GM08714 (cell line): ENCODE data around the gene SLC8A3.

Experiments
- H3K4me3 ChIP-seq: fragments of 200-500 bp; sonication (Bioruptor generic); 2 replicates; pipeline ENCODE4 v1.5.1; 2014; ENCODE audit warnings: mild to moderate bottlenecking, low read length, inconsistent platforms
- ZNF274 ChIP-seq: IDR thresholded peaks from 2 replicates; pipeline ENCODE4 v1.6.1; 2012; ENCODE audit warnings: mild to moderate bottlenecking, low read depth, low read length

The SLC8A3 gene

GRCh38 chr14:70082394-70082793 is 106.4 kb downstream of the SLC8A3 start:
- no peak overlapping the region for H3K4me3 ChIP-seq
- no peak for TF ChIP-seq ZNF274

- TF ChIP-seq ZNF274: no peak
- no peak overlapping the region for H3K4me3 ChIP-seq
Observed at GRCh38 chr14:70080076-70080475, 108.7 kb downstream of the SLC8A3 start.

- no peak for TF ChIP-seq ZNF274
Observed at GRCh38 chr14:70078329-70078728, 110.4 kb downstream of the SLC8A3 start.

GRCh38 chr14:70077720-70078119 is 111.0 kb downstream of the SLC8A3 start:
- no peak for TF ChIP-seq ZNF274
- no peak overlapping the region for H3K4me3 ChIP-seq

More at GRCh38 chr14:70078329-70078728, 110.4 kb downstream of the SLC8A3 start:
- H3K4me3 ChIP-seq: no peak overlapping the region

GRCh38 chr14:70077005-70077404 is 111.7 kb downstream of the SLC8A3 start:
- TF ChIP-seq ZNF274: no peak
- no peak overlapping the region for H3K4me3 ChIP-seq

- TF ChIP-seq ZNF274: no peak
- no peak overlapping the region for H3K4me3 ChIP-seq
Observed at GRCh38 chr14:70073924-70074566, 114.7 kb downstream of the SLC8A3 start.

GRCh38 chr14:70069186-70069585 is 119.6 kb downstream of the SLC8A3 start:
- no peak overlapping the region for H3K4me3 ChIP-seq

GRCh38 chr14:70067810-70068209 is 120.9 kb downstream of the SLC8A3 start:
- TF ChIP-seq ZNF274: no peak
- no peak overlapping the region for H3K4me3 ChIP-seq

More at GRCh38 chr14:70069186-70069585, 119.6 kb downstream of the SLC8A3 start:
- TF ChIP-seq ZNF274: no peak

GRCh38 chr14:70064136-70064865 is 124.5 kb downstream of the SLC8A3 start:
- TF ChIP-seq ZNF274: no peak
- H3K4me3 ChIP-seq: no peak overlapping the region

- no peak for TF ChIP-seq ZNF274
- H3K4me3 ChIP-seq: no peak overlapping the region
Observed at GRCh38 chr14:70061108-70061507, 127.6 kb downstream of the SLC8A3 start.

GRCh38 chr14:70059545-70059944 is 129.2 kb downstream of the SLC8A3 start:
- TF ChIP-seq ZNF274: no peak
- no peak overlapping the region for H3K4me3 ChIP-seq

GRCh38 chr14:70057519-70058136 is 131.1 kb downstream of the SLC8A3 start:
- TF ChIP-seq ZNF274: no peak
- H3K4me3 ChIP-seq: no peak overlapping the region

GRCh38 chr14:70052990-70053389 is 135.8 kb downstream of the SLC8A3 start:
- TF ChIP-seq ZNF274: no peak

GRCh38 chr14:70050136-70050535 is 138.6 kb downstream of the SLC8A3 start:
- no peak for TF ChIP-seq ZNF274
- no peak overlapping the region for H3K4me3 ChIP-seq

More at GRCh38 chr14:70052990-70053389, 135.8 kb downstream of the SLC8A3 start:
- no peak overlapping the region for H3K4me3 ChIP-seq

GRCh38 chr14:70049605-70050004 is 139.1 kb downstream of the SLC8A3 start:
- no peak overlapping the region for H3K4me3 ChIP-seq
- TF ChIP-seq ZNF274: no peak
